Activated CD8-positive, alpha-beta memory T cell treated with anti-CD3 and anti-CD28 coated beads, Interleukin-2, amount 10 ng/mL, durations not matched to agents 7 days and 5 days (primary cell): ENCODE measurements around the gene ZNF692. TPM values are rescaled to one million over a fixed set of nuclear protein-coding genes. Genes with fewer than 3 reads are reported as not detected.

ENCODE experiments used
- ATAC-seq: fragments of 150-1000 bp; cut with Tn5 transposase; one replicate; pipeline ENCODE4 v1.10.0; 2021; ENCODE audit warnings: moderate library complexity
- CTCF ChIA-PET: fragments of 350-600 bp; sonication (Branson Sonifier 250); formaldehyde crosslinking; loops from one replicate; lab custom pipeline; 2021; ENCODE audit warnings: antibody characterized with exemption; lab: Charles Lee
- DNase-seq: peaks from one replicate; pipeline ENCODE4 v3.0.0-alpha.2; 2020
- H3K27ac Mint-ChIP-seq: one replicate; pipeline ENCODE4 v1.8.0; 2021; ENCODE audit warnings: mild to moderate bottlenecking, mixed read lengths
- H3K27me3 Mint-ChIP-seq: one replicate; pipeline ENCODE4 v1.8.0; 2021; ENCODE audit warnings: mixed read lengths
- H3K36me3 Mint-ChIP-seq: one replicate; pipeline ENCODE4 v1.8.0; 2021; ENCODE audit warnings: mild to moderate bottlenecking, mixed read lengths
- H3K4me1 Mint-ChIP-seq: one replicate; pipeline ENCODE4 v1.8.0; 2021; ENCODE audit warnings: mixed read lengths
- H3K4me3 Mint-ChIP-seq: one replicate; pipeline ENCODE4 v1.8.0; 2021; ENCODE audit warnings: mild to moderate bottlenecking, moderate library complexity, mixed read lengths
- H3K9me3 Mint-ChIP-seq: one replicate; pipeline ENCODE4 v1.8.0; 2022; ENCODE audit warnings: low read depth, mixed read lengths
- total RNA-seq, 2 experiments: library from RNA; stranded (reverse); gene quantifications; one replicate each; pipeline ENCODE4 v1.2.3, GENCODE V29; 2021

The ZNF692 gene
- total RNA-seq, 2 experiments from 2014 or later = 70.5 to 74.9 TPM

GRCh38 chr1:248824701-248825100 is 34.2 kb downstream of the ZNF692 start:
- no peaks in the 10 kb centered on the region for H3K27me3 Mint-ChIP-seq
- H3K4me3 Mint-ChIP-seq = peak overlapping the region; percentile 86
- H3K9me3 Mint-ChIP-seq = no peaks in the 10 kb centered on the region
- H3K27ac Mint-ChIP-seq = peak overlapping the region; percentile 96
- ATAC-seq (no peak), DNase-seq (no peak)
- CTCF ChIA-PET = interaction anchor here (1.3 to 4.9 kb wide), 3 partner anchors 13 to 99 kb away, joined by 3 to 57 read pairs (median 5); partner anchors contain the start of genes ZNF672 and ZNF692
- peaks cover 54% of the 10 kb centered on the region for H3K4me1 Mint-ChIP-seq
- peaks cover 20% of the 10 kb centered on the region for H3K36me3 Mint-ChIP-seq

- Mint-ChIP-seq H3K27me3 (no peaks in the 10 kb centered on the region), H3K36me3 (peaks cover 20% of the 10 kb centered on the region), H3K9me3 (no peaks in the 10 kb centered on the region), H3K4me1 (peaks cover 54% of the 10 kb centered on the region), H3K4me3 (peak overlapping the region; percentile 86), H3K27ac (peak overlapping the region; percentile 39)
- CTCF ChIA-PET = interaction anchor here (1.8 kb wide), 1 partner anchor 35 kb away, joined by 5 read pairs; the partner anchor contains the start of gene ZNF692
- no peak for ATAC-seq
- no peak for DNase-seq
Observed at GRCh38 chr1:248824301-248824700, 34.6 kb downstream of the ZNF692 start.

GRCh38 chr1:248823517-248824001 is 35.3 kb downstream of the ZNF692 start:
- Mint-ChIP-seq H3K4me1 (peaks cover 61% of the 10 kb centered on the region), H3K4me3 (no peak overlapping the region), H3K36me3 (peaks cover 24% of the 10 kb centered on the region), H3K27me3 (no peaks in the 10 kb centered on the region), H3K9me3 (no peaks in the 10 kb centered on the region), H3K27ac (no peak overlapping the region)
- ATAC-seq (no peak), DNase-seq (no peak)
- CTCF ChIA-PET = interaction anchor here (1.5 kb wide), 1 partner anchor 16 kb away, joined by 4 read pairs; no protein-coding TSS in a partner anchor

- ATAC-seq = no peak
- peaks cover 61% of the 10 kb centered on the region for H3K4me1 Mint-ChIP-seq
- CTCF ChIA-PET = interaction anchor here (0.9 to 1.5 kb wide), 2 partner anchors 15 to 17 kb away, joined by 3 to 4 read pairs; no protein-coding TSS in a partner anchor
- H3K27ac Mint-ChIP-seq = no peak overlapping the region
- H3K27me3 Mint-ChIP-seq = no peaks in the 10 kb centered on the region
- DNase-seq = peak; percentile 35
- peaks cover 24% of the 10 kb centered on the region for H3K36me3 Mint-ChIP-seq
- no peaks in the 10 kb centered on the region for H3K9me3 Mint-ChIP-seq
- H3K4me3 Mint-ChIP-seq = no peak overlapping the region
Observed at GRCh38 chr1:248822148-248823032, 36.5 kb downstream of the ZNF692 start.

GRCh38 chr1:248821641-248822040 is 37.2 kb downstream of the ZNF692 start:
- CTCF ChIA-PET = no interaction called here
- ATAC-seq (no peak), DNase-seq (peak; percentile 37)
- H3K4me3 Mint-ChIP-seq = no peak overlapping the region
- peaks cover 59% of the 10 kb centered on the region for H3K4me1 Mint-ChIP-seq
- no peak overlapping the region for H3K27ac Mint-ChIP-seq
- peaks cover 24% of the 10 kb centered on the region for H3K36me3 Mint-ChIP-seq
- H3K27me3 Mint-ChIP-seq = no peaks in the 10 kb centered on the region
- H3K9me3 Mint-ChIP-seq = no peaks in the 10 kb centered on the region

- peaks cover 62% of the 10 kb centered on the region for H3K4me1 Mint-ChIP-seq
- CTCF ChIA-PET = no interaction called here
- DNase-seq (peak; percentile 30), ATAC-seq (no peak)
- H3K27me3 Mint-ChIP-seq = no peaks in the 10 kb centered on the region
- peaks cover 25% of the 10 kb centered on the region for H3K36me3 Mint-ChIP-seq
- H3K9me3 Mint-ChIP-seq = no peaks in the 10 kb centered on the region
- H3K4me3 Mint-ChIP-seq = no peak overlapping the region
- H3K27ac Mint-ChIP-seq = no peak overlapping the region
Observed at GRCh38 chr1:248821101-248821500, 37.8 kb downstream of the ZNF692 start.

GRCh38 chr1:248820041-248820585 is 38.8 kb downstream of the ZNF692 start:
- Mint-ChIP-seq H3K36me3 (peaks cover 31% of the 10 kb centered on the region), H3K4me1 (peaks cover 58% of the 10 kb centered on the region), H3K4me3 (no peak overlapping the region), H3K27me3 (no peaks in the 10 kb centered on the region), H3K27ac (no peak overlapping the region), H3K9me3 (no peaks in the 10 kb centered on the region)
- DNase-seq (peak; percentile 31), ATAC-seq (no peak)
- CTCF ChIA-PET = interaction anchor here (0.7 to 1.2 kb wide), 2 partner anchors 15 to 31 kb away, joined by 3 to 5 read pairs; no protein-coding TSS in a partner anchor

GRCh38 chr1:248818505-248819374 is 40.1 kb downstream of the ZNF692 start:
- Mint-ChIP-seq H3K36me3 (peaks cover 28% of the 10 kb centered on the region), H3K27ac (peak overlapping the region; percentile 13), H3K27me3 (no peaks in the 10 kb centered on the region), H3K4me3 (no peak overlapping the region), H3K4me1 (peaks cover 44% of the 10 kb centered on the region), H3K9me3 (no peaks in the 10 kb centered on the region)
- ATAC-seq (no peak), DNase-seq (peak; percentile 34)
- CTCF ChIA-PET = no interaction called here

GRCh38 chr1:248817065-248817464 is 41.8 kb downstream of the ZNF692 start:
- H3K36me3 Mint-ChIP-seq = peaks cover 27% of the 10 kb centered on the region
- H3K27me3 Mint-ChIP-seq = no peaks in the 10 kb centered on the region
- H3K4me3 Mint-ChIP-seq = no peak overlapping the region
- no peak overlapping the region for H3K27ac Mint-ChIP-seq
- DNase-seq = peak; percentile 34
- ATAC-seq = no peak
- H3K9me3 Mint-ChIP-seq = no peaks in the 10 kb centered on the region
- peaks cover 31% of the 10 kb centered on the region for H3K4me1 Mint-ChIP-seq
- CTCF ChIA-PET = no interaction called here

- Mint-ChIP-seq H3K4me3 (no peak overlapping the region), H3K27ac (peak overlapping the region; percentile 50), H3K36me3 (peaks cover 26% of the 10 kb centered on the region), H3K27me3 (no peaks in the 10 kb centered on the region), H3K9me3 (no peaks in the 10 kb centered on the region), H3K4me1 (peaks cover 28% of the 10 kb centered on the region)
- DNase-seq (peak; percentile 32), ATAC-seq (no peak)
- CTCF ChIA-PET = interaction anchor here (0.9 kb wide), 1 partner anchor 10 kb away, joined by 3 read pairs; no protein-coding TSS in a partner anchor
Observed at GRCh38 chr1:248816042-248816851, 42.6 kb downstream of the ZNF692 start.

- CTCF ChIA-PET = interaction anchor here (0.9 kb wide), 1 partner anchor 9 kb away, joined by 3 read pairs; no protein-coding TSS in a partner anchor
- no peak overlapping the region for H3K4me3 Mint-ChIP-seq
Observed at GRCh38 chr1:248815407-248816034, 43.4 kb downstream of the ZNF692 start.

GRCh38 chr1:248814351-248814750 is 44.5 kb downstream of the ZNF692 start:
- Mint-ChIP-seq H3K27me3 (no peaks in the 10 kb centered on the region), H3K27ac (no peak overlapping the region), H3K36me3 (peaks cover 21% of the 10 kb centered on the region), H3K4me3 (no peak overlapping the region), H3K4me1 (peaks cover 22% of the 10 kb centered on the region), H3K9me3 (no peaks in the 10 kb centered on the region)
- ATAC-seq (no peak), DNase-seq (peak; percentile 28)
- CTCF ChIA-PET = no interaction called here

More at GRCh38 chr1:248815407-248816034, 43.4 kb downstream of the ZNF692 start:
- Mint-ChIP-seq H3K27ac (peak overlapping the region; percentile 50), H3K36me3 (peaks cover 26% of the 10 kb centered on the region), H3K27me3 (no peaks in the 10 kb centered on the region), H3K9me3 (no peaks in the 10 kb centered on the region), H3K4me1 (peaks cover 28% of the 10 kb centered on the region)
- DNase-seq (peak; percentile 36), ATAC-seq (no peak)
